Measurements from ENCODE around the gene CEBPB.
"Not testable (repeated sequence)": the region's sequence is repeated elsewhere in the genome, so short reads cannot be mapped to it uniquely, and the experiment has no call there.

CEBPB gene

DNA sequence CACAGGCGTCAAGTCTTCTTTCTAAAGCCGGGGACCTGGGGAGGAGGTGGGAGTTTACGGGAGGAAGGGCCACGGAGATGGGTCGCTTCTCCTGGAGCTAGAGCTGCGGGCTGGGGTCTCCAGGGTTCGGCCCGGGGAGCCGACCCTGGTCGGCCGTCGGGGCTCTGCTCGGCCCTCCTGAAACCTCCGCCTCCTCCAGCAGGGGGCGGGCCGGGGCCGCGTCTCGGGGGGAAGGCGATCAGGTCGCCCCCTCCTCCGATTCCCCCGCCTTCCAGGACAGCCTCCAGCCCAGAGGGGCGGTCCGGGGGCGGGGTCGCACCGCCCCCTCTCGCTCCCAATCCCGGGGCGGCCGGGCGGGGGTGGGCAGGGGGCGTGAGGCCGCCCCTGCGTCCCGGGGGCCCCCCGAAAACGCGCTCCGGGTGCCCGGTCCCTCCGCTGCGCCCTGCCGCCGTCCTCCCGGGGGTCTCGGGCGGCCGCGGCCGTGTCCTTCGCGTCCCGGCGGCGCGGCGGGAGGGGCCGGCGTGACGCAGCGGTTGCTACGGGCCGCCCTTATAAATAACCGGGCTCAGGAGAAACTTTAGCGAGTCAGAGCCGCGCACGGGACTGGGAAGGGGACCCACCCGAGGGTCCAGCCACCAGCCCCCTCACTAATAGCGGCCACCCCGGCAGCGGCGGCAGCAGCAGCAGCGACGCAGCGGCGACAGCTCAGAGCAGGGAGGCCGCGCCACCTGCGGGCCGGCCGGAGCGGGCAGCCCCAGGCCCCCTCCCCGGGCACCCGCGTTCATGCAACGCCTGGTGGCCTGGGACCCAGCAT lies at the start of gene CEBPB:
Gene CEBPB (plus strand): TSS at position 580 of the 814 bp plus-strand sequence. CDS start 204 bp downstream, at position 784.
- DNase-seq, result peak; percentile 82

- DNase-seq, result no peak
Observed at GRCh38 chr20:50141018-50141675, 49.5 kb upstream of the CEBPB start.

DNA sequence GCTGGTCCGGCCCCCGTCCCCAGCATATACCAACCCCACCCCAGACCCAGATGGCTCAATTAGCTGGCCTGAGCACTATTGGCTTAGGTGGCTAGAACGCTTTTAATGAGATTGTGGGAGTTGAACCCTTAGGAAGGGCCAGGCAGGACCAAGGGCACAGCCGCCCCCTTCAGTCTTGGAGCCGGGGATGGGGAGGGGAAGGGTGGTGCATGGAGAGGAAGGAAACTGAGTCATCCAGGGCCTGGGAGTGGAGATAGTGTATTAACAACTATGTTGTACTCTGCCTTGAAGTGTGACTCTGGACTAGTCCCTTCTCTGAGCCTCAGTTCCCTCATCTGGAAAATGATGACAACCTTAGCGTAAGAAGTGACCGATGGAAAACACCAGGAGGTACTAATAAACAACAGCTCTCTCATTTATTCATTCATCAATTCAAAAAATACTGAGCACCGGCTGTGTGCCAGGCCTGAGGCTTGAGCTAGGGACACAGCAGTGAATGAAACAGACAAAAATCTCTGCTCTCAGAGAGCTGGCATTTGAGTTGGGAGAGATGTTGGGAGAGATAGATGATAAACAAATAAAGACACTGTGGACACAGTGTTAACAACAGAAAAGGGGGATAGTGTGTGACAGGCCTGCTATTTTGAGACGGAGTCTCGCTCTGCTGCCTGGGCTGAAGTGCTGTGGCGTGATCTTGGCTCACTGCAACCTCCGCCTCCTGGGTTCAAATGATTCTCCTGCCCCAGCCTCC lies 48.6 kb upstream of the CEBPB start:
- DNase-seq, result no peak

DNA sequence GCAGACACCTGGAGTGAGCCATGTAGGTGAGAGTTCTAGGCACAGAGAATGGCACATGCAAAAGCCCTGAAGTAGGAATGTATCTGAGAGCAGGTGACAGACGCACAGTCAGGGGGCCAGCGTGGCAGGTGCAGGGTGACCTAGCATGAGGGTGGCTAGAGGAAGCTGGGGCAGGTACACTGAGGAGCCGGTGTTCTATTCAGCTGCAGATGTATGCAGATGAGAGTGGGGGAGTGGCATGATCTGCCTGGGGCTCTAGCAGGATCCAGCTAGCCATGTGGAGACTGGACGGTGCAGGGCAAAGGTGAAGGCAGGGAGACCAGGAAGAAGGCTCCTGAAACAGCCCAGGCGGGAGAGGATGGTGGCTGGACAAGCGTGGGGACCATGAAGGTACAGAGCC lies 47.8 kb upstream of the CEBPB start:
- DNase-seq, result no peak

DNA sequence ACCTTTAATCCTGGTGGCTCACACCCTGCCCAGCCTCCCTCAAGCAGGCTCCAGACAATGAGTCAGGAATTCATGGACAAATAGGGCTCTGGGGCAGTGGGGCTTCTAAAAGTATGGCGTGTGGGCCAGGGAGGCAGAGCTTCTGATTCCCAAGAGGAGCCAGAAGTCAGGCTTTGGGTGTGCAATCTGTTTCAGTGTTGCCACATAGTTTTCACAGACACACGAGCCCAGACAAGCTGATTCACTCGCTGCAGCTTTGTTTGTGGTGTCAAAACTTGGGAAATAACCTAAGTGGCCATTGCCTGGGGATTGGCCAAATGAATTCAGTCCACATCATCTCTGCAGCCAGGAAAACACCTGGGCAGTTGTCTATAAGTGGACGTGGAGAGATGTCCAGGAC lies 46.3 kb upstream of the CEBPB start:
- DNase-seq, result no peak

DNA sequence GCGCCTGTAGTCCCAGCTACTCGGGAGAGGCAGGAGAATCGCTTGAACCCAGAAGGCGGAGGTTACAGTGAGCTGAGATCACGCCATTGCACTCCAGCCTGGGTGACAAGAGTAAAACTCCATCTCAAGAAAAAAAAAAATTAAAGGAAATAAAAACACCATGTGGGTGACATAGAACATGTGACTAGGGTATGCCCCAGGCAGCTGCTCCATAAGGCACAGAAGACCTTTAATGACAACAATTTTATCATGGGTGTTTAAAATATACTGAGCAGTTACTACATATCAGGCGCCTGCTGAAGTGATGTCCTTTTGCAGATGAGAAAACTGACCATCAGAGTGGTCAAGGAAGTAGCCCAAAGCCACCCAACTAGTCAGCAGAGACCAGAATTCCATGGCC lies 45.1 kb upstream of the CEBPB start:
- no peak for DNase-seq

DNA sequence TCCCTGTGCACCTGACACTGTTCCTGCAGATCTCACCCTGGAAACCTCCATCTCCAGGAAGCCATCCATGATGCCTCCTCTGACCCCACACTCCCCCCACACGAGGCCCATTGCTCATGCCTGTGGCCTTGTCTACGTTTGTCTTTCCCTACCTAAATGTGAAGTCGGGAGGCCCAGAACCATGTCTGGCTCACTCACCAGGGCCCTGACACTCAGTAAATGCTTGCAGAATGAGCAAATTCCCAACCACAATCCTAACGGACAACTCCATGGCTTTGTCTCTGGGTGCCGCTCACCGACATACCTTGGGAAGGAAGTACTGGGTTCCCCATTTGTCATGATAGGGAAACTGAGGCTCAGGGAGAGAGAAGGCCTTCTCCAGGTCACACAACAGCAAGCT lies 44.4 kb upstream of the CEBPB start:
- DNase-seq, result no peak

- no peak for DNase-seq
Observed at GRCh38 chr20:50146732-50147662, 43.6 kb upstream of the CEBPB start.

GRCh38 chr20:50149481-50150254 lies 41.0 kb upstream of the CEBPB start:
- DNase-seq, result no peak

- no peak for DNase-seq
Observed at GRCh38 chr20:50151034-50151743, 39.4 kb upstream of the CEBPB start.

DNA sequence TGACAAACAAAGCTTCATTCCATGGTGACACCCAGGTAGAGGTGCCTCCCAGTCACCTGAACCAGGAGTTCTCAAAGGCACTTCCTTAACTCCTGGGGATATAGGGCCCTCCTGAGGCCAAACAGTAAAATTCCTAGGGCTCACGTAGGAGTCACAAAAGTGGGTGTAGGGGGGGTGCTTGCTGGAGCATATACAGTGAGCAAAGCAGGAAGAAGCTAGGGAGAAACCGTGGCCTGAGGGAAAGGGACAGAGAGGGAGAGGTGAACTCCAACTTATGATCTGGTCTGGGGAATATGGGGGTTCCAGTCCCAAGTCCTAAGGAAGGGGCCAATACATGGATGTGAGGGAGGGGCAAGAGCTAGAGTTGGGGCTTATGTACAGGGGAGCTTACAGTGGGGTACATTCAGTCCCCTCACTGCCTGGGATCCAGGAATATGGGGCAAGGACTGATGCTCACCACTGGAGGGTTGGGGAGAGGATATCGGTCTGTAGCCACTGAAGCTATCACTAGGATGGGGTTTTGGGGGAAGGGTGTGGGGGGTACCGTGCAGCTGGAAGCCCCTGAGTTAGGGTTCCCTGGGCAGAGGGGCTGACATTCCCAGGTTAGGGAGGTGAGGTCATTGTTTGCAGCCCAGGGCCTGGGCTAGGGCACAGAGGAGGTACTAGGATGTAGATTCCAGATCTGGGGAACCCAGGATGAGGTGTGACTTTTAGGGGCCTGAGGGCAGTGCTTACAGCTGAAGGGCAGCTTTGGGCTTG lies 38.1 kb upstream of the CEBPB start:
- no peak for DNase-seq

- no peak for DNase-seq
Observed at GRCh38 chr20:50153153-50153499, 37.5 kb upstream of the CEBPB start.

- DNase-seq, result peak; percentile 93
Observed at GRCh38 chr20:50153500-50154377, 36.9 kb upstream of the CEBPB start, which contains the start of gene PEDS1. PEDS1 (minus strand) TSS chr20:50153723; CDS start chr20:50153637, 86 bp downstream.

DNA sequence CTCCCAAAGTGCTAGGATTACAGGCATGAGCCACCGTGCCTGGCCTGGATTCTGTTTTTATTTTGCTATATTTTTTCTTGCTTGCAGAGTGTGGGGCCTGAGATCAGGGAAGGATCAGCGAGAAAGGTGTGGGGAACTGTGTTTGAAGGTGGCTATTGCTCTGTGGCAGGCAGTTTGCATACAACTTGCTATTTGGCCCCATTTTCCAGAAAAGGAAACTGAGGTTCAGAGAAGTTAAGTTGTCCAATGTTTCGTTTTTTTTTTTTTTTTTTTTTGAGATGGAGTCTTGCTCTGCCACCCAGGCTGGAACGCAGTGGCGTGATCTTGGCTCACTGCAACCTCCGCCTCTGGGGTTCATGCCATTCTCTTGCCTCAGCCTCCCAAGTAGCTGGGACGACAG lies 29.1 kb upstream of the CEBPB start:
- DNase-seq, result not testable (repeated sequence)

DNA sequence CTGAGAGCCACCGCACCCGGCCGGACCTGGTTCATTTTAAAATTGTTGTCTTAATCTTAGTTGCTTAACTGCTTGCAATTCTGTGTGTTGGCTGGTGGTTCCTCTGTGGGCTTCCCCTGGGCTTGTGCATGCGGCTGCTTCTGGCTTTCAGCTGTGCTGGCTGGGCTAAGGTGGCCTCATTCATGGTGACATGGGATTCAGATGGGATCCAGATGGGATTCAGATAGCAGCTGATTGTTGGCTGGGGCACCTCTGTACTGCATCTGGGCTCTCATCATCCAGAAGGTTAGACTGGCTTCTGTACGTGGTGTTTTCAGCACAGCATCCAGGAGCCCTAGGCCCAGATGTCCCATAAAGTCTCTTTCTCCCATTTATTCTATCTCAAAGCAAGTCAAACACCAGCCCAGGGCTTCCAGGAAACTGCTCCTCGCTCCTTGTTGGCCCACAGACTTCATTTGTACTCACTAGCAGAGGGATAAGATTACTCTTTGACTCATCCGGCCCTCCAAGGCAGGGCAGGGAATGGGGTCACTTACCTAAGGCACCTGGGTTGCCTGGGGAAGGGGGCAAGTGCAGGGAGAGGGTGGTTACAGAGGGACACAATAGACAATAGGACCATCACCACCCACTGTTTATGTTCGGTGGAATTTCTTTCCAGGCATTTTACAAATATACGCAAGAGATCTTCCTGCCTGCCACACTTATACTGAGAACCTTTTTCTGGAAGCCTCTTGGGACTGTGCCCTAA lies 26.9 kb upstream of the CEBPB start:
- DNase-seq, result no peak

GRCh38 chr20:50165684-50166554 lies 24.7 kb upstream of the CEBPB start:
- peak; percentile 31 for DNase-seq

GRCh38 chr20:50169329-50169823 lies 21.3 kb upstream of the CEBPB start:
- DNase-seq, result peak; percentile 84

Measured in midbrain (tissue), 1 donor.